Erythroblast (primary cell): Measurements from ENCODE around the gene C3orf52.

Experiments used
- GATA1 ChIP-seq: IDR thresholded peaks from 2 replicates; pipeline ENCODE4 v1.6.1; 2011; ENCODE audit warnings: low read depth, mild to moderate bottlenecking, control low read depth, low read length, moderate library complexity
- POLR2A ChIP-seq: IDR thresholded peaks from 2 replicates; pipeline ENCODE4 v1.6.1; 2011; ENCODE audit warnings: mild to moderate bottlenecking, low read length

GRCh38 chr3:112074006-112074405 lies 12.2 kb upstream of the C3orf52 start:
- TF ChIP-seq POLR2A = no peak
- no peak for TF ChIP-seq GATA1
